ENCODE measurements around the gene DOCK1.

Gene DOCK1

DNA sequence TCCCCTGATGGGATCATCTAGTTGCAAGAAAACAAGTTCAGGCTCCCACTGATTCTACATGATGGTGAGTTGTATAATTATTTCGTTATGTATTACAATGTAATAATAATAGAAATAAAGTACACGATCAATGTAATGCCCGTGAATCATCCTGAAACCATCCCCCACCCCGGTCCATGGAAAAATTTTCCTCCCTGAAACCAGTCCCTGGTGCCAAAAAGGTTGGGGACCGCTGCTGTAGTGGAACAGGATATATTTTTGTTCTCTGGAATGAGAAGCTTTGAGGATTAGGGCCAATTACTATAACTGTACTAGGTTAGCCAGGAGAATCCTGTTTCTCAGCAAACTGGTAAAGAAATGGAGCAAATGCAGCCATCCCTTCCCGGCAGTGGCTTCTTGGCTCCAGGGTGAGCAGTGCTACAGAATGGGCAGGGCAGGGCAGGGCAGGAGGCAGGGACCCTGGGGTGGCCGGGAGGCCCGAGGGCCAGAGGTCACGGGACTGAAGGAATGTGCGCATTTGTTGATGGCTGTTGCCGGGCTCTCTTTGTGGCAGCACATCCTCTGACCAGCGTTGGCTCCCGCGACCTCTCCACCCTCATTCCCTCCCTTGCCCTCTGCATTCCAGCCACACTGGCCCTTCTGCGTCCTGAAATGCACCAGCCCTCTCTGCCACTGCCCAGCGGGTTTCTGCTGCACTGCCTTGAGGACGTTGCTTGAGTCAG lies 481.5 kb downstream of the DOCK1 start:
- TF ChIP-seq, protein P1, sequence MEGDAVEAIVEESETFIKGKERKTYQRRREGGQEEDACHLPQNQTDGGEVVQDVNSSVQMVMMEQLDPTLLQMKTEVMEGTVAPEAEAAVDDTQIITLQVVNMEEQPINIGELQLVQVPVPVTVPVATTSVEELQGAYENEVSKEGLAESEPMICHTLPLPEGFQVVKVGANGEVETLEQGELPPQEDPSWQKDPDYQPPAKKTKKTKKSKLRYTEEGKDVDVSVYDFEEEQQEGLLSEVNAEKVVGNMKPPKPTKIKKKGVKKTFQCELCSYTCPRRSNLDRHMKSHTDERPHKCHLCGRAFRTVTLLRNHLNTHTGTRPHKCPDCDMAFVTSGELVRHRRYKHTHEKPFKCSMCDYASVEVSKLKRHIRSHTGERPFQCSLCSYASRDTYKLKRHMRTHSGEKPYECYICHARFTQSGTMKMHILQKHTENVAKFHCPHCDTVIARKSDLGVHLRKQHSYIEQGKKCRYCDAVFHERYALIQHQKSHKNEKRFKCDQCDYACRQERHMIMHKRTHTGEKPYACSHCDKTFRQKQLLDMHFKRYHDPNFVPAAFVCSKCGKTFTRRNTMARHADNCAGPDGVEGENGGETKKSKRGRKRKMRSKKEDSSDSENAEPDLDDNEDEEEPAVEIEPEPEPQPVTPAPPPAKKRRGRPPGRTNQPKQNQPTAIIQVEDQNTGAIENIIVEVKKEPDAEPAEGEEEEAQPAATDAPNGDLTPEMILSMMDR (IDR thresholded peaks at IDR 0.05; ENCODE audit: insufficient read depth, low read depth, low read length, missing control alignments), result no peak
- no peak overlapping the region for H3K4me3 ChIP-seq (ENCODE audit: low read length)
- DNase-seq (ENCODE audit: low read depth), result no peak

DNA sequence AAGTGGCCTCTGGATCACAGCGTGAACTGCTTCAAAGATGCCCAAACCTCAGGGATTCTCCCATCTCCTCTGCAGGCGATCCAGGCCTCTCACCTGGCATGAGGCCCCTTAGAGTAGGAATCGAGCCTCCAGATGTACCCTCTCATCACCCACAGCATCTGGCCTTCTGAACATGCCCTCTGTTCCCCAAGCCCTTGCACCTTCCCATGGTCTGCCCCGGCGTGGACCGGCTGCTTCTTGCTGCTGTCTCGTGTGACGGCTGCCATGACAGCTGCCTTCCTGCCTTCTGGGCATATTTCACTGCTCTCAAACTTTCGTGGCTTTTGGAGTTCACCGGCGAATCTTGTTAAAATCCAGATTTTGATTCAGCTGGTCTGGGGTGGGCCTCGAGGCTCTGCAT lies 486.6 kb downstream of the DOCK1 start:
- TF ChIP-seq, protein P1 (IDR thresholded peaks at IDR 0.05; ENCODE audit: insufficient read depth, low read depth, low read length, missing control alignments), result no peak
- DNase-seq (ENCODE audit: low read depth), result no peak
- no peak overlapping the region for H3K4me3 ChIP-seq (ENCODE audit: low read length)

DNA sequence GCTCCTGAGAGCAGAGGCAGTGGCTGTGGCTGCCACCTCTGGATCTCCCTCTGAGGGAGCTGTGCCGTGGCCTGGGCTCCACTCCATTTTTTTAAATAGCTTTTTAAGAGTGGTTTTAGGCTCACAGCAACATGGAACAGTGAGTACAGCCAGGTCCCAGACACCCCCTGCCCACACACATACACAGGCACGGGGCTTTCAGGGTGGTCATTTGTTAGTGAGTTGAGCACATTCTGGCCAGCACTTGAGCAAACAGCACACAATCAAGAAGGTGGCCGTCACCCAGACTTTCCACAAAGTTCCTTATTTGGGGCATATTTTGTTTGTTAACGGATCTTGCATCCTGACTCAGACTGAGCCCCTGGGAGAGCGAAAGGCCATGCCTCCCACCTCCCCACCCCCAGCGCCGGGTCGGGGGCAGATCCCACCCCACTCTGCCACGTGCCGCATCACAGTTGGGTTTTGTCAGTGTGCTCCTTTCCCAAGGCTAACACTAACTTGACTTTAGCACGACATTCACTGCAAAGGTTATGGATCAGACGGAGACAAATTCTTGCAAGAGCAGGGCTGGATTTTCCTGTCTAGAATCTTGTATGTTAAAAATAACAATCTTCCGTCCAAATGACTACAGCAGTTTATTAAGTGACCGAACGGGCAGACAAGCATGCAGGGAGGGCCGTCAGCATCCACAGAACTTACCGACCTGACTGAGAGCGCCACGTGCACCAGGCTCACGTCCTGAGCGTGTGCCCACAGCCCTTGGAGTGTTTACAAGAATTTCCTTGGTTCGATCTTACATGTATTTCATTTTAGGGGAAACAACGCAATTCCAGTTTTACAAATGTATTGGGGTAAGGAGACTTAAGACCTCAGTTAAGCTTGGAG lies 487.4 kb downstream of the DOCK1 start:
- DNase-seq (ENCODE audit: low read depth), result no peak
- no peak overlapping the region for H3K4me3 ChIP-seq (ENCODE audit: low read length)
- TF ChIP-seq, protein P1 (IDR thresholded peaks at IDR 0.05; ENCODE audit: insufficient read depth, low read depth, low read length, missing control alignments), result no peak

GRCh38 chr10:127398140-127398970 lies 493.1 kb downstream of the DOCK1 start:
- TF ChIP-seq, protein P1 (IDR thresholded peaks at IDR 0.05; ENCODE audit: insufficient read depth, low read depth, low read length, missing control alignments), result no peak
- H3K4me3 ChIP-seq (ENCODE audit: low read length), result no peak overlapping the region
- peak; percentile 11 for DNase-seq (ENCODE audit: low read depth)

DNA sequence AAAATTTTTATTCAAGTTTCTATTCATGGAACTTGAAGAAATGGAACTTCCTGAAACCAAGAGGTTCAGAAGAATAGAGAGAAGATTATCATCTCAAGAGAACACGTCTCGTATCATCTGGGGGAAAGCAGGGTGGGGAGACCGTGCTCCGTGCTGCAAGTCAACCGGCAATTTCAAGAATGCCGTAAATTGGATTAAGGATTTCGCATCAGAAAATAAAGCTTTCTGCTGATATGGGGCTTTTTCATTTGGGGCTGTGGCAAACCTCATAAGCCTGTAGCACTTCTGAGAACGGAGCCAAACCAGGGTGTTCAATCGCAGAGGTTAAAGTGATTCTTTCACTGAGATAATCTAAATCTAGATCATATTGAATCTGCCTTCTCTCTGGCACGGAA lies 493.7 kb downstream of the DOCK1 start:
- TF ChIP-seq, protein P1 (IDR thresholded peaks at IDR 0.05; ENCODE audit: insufficient read depth, low read depth, low read length, missing control alignments), result no peak
- DNase-seq (ENCODE audit: low read depth), result no peak
- no peak overlapping the region for H3K4me3 ChIP-seq (ENCODE audit: low read length)

DNA sequence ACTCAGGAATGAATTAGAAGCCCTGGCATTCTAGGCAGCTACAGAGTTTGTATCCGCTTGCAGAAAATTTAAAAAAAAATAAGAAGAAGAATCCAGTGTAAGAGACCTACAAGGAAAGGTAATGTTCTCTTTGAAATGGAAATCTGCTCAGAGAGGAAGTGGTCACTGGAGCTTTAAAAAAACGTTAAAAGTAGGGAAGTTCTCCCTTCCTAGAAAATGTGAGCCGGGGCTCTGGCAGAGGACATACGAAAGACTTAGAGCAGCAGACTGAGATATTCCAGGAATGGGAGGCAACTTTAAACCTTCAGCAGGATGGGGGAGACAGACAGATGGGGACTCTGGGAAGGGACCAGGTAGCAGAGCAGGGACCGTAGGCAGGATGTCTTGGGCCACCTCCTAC lies 494.4 kb downstream of the DOCK1 start:
- TF ChIP-seq, protein P1 (IDR thresholded peaks at IDR 0.05; ENCODE audit: insufficient read depth, low read depth, low read length, missing control alignments), result no peak
- no peak overlapping the region for H3K4me3 ChIP-seq (ENCODE audit: low read length)
- no peak for DNase-seq (ENCODE audit: low read depth)

Data from epithelial cell of esophagus (primary cell).